Measurements from ENCODE around the gene GPC5.
"Not testable (repeated sequence)": the region's sequence is repeated elsewhere in the genome, so short reads cannot be mapped to it uniquely, and the experiment has no call there.

The GPC5 gene

GRCh38 chr13:92412996-92413395 is 1014.6 kb downstream of the GPC5 start:
- no peak for DNase-seq

GRCh38 chr13:92413452-92413851 is 1015.0 kb downstream of the GPC5 start:
- DNase-seq: no peak

DNA sequence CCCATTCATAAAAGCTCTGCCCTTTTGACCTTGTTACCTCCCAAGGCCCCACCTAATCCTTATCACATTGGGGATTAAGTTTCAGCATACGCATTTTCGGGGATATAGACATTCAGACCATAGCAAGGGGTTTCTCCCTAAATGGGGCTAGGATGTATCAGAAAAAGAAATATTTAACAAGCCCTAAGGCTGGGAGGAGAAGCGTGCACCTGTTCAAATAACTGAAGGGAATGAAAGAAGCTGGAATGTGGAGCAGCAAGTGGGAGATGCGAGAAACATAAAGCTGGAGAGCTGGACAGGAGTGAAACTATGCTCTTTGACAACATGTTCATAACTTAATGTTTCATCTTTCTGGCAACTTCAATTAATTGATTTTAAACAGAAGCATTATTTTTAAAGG is 1016.4 kb downstream of the GPC5 start:
- DNase-seq: no peak

GRCh38 chr13:92415781-92416180 is 1017.4 kb downstream of the GPC5 start:
- DNase-seq: no peak

DNA sequence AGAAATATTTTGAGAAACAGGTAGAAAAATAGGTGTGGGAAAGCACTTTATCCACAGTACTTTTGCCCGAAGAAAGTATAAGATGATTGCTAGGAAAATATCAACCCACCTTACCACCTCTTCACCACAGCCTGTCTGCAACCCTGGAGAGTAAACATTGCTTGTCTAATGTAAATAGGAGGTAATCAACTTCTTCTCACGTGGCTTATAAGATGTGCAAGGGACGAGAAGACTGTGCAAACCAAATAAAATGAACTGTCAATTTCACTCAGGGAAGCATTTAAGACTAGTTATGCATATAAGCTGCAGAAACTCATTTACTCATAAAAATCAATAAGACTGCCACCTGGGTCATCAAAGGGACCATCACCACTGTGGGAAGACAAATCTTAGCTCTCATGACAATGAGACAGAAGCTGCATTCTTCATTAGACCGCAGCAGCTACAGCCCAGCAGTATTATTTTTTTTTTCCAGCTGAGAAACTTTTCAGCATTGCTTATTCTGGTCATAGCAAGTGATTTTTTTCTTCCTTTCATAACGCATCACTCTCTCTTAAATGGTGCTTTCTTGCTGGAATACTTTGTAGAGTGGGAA is 1020.5 kb downstream of the GPC5 start:
- no peak for DNase-seq

DNA sequence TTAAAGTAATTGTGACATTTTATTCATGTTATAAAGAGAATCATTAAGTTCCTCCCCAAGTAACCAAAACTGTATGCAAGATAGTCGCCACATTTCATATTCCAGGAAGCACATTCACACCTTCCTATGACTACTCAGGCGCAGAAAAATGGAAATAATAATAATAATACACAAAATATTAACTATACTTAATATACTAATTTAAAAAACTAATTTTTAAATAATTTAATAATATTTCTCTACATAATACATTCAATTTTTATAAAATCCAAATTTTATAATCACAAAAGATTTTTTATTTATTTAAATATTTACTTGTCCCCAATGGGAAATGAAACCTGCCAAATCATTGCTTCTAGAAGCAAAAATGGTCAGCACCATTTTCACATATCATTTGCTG is 1030.8 kb downstream of the GPC5 start:
- DNase-seq: no peak

DNA sequence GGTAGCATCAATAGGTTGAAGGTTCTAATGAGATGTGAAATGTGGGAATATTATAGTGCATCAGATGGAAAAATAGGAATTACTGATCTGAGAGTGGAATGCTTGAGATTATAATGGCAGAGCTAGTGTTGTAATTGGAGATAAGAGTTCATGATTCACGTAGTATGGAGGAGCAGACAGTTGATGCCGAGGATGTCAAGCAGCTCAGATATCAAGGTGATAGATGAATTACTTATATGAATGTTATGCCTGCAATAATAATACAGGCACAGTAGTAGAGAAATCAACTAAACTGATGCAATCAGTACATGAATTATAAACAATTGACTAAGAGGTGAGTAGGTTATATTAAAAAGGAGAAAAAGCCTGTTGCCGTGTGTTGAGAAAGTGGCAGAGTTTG is 1035.0 kb downstream of the GPC5 start:
- DNase-seq: no peak

DNA sequence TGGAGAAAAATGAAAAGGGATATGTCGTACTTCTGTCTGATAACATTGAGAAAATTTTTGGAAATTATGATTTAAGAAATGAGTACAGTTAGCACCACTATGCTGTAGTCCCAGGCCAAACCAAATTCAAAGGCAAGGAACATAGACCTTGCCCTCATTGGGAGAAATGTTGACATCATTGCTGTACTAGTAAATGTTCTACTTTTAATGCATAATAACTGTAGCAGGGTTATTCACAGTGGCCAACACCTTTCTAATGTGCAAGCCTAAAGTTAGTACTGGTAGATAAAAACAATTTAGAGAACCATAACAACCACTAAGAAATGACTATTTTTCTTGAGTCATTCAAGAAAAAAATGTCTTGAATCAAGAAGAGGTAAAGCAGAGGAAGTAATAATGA is 1035.5 kb downstream of the GPC5 start:
- DNase-seq: no peak

GRCh38 chr13:92436924-92437323 is 1038.5 kb downstream of the GPC5 start:
- DNase-seq: no peak

- no peak for DNase-seq
Observed at GRCh38 chr13:92444244-92444643, 1045.8 kb downstream of the GPC5 start.

GRCh38 chr13:92451060-92451459 is 1052.6 kb downstream of the GPC5 start:
- no peak for DNase-seq

- DNase-seq: no peak
Observed at GRCh38 chr13:92452840-92453239, 1054.4 kb downstream of the GPC5 start.

GRCh38 chr13:92459306-92459705 is 1060.9 kb downstream of the GPC5 start:
- no peak for DNase-seq

DNA sequence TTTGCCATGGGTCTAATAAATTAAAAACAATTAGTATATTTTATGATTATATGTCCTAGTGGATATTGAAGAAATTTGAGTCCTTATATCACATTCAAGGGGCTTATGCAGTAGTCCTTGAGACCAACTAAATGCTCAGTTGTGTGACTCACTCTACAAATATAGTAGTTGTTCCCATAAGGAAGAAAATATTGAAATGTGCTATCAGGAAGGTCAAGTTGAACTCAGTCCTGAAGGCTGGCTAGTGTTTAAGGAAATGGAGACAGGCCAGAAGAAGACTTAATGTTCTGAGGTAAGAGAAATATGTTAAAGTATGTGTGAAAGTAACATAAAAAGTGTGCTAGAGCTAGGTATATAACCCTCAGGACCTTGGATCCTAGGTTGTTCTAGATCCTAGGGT is 1062.1 kb downstream of the GPC5 start:
- DNase-seq: no peak

GRCh38 chr13:92461402-92461801 is 1063.0 kb downstream of the GPC5 start:
- DNase-seq: no peak

- DNase-seq: no peak
Observed at GRCh38 chr13:92461831-92462230, 1063.4 kb downstream of the GPC5 start.

DNA sequence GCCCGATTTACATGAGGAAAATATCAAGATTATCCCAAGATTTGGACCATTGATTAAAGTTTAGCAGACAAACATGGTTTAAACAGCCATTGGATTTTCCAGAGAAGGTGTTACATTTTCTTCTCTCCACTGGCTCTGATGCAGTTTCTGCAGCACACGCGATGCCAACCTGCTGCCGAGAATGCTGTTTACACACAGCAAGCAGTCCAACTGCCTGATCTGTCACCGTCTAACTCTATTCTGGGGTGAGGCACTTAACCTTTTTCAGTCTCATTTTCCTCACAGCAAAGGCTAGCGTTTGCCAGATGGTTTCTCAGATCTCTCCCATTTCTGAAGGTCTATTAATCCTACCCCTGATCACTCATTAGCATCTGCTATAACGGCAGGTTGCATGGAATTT is 1064.7 kb downstream of the GPC5 start:
- DNase-seq: no peak

DNA sequence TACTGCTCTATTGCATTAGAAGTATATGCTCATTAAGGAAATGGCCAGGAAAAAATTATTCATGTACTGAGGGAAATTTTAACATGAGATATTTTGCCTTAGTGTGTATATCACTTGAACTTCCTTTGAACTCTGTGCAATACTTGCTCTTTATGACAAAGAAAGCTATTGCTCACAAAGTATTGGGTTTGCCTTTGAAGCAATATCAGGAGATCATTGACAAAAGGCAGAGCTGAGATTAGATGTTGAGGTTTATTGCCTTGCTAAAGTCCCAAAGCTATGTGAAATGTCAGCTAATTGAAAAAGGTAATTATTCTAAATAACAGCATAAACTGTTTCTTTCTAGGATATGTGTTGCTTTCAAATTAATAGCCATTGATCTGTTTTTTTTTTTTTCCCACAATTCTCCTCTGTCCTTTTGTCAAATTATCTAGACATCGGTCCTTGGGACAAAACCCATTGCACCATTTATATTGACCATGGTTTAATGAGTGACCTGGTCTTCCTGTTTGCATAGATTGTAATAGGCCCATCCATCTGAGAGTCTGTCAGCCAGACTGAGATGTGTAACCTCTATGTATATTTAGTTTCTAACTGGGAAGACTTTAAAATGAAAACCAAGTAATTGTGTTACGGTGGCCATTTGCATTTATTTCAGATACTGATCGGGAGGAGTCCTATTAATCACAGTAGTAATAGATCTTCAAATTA is 1075.5 kb downstream of the GPC5 start:
- no peak for DNase-seq

GRCh38 chr13:92480387-92480786 is 1082.0 kb downstream of the GPC5 start:
- DNase-seq: no peak

- DNase-seq: not testable (repeated sequence)
Observed at GRCh38 chr13:92482790-92483189, 1084.4 kb downstream of the GPC5 start.

GRCh38 chr13:92483894-92484293 is 1085.5 kb downstream of the GPC5 start:
- DNase-seq: no peak

- DNase-seq: no peak
Observed at GRCh38 chr13:92487238-92487637, 1088.8 kb downstream of the GPC5 start.

DNA sequence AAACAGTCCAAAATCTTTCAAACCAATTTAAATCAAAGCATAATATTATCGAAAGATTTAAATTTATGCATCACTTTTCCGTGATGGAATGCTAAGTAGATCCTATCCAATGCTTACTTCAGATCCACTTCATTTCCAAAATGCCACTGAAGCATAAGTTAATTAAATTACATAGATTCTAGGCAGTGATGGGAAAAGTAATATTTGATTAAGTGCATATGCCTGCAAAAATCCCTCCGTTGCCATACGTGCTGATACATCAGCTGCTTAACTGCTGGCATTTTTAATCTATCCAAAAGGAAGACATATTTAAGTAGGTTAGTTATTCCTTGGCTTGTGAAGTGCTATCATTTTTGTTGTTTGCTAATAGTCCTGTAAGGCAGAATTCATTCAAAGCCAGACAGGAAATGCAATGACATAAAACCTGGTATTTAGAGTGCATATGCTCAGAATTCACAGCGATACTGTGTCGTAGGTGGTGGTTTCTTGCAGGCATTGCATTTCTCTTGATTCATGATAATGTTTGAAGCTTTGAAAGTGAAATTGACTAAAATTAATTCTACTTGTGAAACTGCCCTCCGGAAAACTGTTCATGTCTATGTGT is 1089.9 kb downstream of the GPC5 start:
- DNase-seq: no peak

GRCh38 chr13:92491839-92492238 is 1093.4 kb downstream of the GPC5 start:
- DNase-seq: no peak
